Measurements from ENCODE around the gene LYRM4.
A peak's percentile ranks its signal among the peaks of the same experiment; 100 is the strongest.

LYRM4 gene

DNA sequence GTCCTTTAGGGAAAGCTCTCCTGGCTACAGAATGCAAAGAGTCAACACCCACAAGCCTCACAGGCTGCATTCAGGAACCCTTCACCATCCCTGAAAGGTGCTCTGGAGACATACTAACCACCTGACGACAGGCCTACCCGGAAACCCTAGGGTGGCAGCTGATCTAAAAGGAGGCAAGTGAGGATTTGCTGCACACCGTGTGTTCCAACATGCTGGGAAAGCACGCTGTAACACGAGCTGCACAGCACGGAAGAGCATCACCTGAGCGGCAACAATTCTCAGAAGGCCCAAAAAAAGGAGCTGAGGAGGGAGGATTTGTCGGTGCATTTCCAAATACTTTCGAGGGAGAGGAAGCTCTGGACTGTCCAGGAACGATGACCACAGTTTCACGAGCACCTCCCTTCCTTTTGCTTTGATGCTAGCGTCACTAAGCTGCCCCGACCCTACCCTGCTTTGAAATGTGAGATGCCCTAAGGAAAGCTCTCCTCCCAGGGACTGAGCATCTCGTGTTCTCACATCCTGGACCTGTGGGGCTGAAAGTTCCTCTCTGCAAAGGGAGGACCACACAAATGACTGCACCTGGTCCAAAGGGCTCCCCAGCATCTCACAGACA, 88.6 kb downstream of the LYRM4 start:
- peak; percentile 19 to 56 for DNase-seq

DNA sequence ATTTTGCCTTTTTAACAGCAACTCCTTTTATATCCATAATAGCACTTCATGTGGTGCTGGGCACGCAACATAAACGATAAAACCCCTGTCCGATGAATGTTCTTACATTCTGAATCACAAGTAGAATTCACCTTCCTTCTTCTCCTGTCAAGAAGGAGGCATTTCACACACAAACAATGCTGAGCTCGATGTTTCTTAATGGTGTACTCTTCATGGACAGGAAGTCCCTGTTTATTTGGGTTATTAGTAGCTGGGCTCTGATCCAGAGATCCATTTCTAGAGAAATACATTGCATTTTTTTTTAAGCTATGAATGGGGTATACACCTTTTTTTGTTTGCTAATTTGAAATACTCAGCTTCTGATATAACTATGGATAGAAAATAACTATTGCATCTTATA, 93.2 kb downstream of the LYRM4 start:
- no peak for DNase-seq

DNA sequence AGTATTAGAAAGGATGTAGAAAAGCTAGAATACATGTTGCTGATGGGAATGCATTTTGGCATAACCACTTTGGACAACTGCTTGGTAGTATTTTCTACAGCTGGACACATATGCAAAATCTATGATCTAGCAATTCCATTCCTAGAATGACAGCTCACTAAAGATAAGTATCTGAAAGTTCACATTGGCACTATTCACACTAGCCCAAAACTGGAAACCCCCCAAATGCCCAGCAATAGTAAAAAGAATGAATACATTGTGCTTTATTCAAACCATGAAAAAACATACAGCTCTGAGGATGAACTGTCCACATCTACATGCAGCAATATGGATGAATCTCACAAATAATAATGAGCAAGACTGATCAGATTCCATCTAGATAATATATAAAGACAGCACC, 96.7 kb downstream of the LYRM4 start:
- no peak for DNase-seq

DNA sequence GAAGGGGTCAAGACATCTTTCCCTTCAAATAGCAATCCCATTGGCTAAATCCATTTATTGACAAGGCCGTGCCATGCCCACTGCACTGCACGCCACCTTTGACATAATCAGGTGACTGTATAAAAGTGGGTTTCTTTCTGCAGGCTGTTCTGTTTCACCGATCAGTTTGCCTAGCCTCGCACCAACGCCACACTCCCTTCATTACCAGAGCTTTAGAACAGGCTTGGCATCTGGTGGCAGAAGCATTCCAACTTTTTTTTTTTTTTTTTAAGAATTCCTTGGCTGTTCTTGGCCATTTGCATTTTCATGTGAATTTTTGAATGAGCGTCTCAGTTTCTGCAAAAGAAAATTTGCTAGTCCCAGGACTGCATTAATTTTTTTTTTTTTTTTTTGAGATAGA, 97.5 kb downstream of the LYRM4 start:
- DNase-seq: no peak

DNA sequence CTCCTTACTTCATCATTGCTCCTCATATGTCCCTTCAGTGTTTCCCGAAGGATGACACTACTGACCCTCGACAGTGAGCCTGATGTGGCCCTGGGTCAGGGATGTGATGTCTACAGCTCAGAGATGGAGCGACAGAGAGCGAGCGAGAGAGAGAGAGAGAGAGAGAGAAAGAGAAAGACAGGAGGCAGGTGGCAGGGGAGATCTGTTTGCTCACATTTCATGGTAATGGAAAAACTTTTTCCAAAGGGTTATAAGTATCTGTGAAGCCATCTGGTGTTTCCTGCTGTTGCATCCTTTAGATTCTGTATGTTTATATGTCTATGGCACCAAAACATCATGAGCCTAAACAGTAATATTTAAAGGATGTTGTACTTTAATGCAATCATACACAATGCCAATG, 98.4 kb downstream of the LYRM4 start:
- no peak for DNase-seq

DNA sequence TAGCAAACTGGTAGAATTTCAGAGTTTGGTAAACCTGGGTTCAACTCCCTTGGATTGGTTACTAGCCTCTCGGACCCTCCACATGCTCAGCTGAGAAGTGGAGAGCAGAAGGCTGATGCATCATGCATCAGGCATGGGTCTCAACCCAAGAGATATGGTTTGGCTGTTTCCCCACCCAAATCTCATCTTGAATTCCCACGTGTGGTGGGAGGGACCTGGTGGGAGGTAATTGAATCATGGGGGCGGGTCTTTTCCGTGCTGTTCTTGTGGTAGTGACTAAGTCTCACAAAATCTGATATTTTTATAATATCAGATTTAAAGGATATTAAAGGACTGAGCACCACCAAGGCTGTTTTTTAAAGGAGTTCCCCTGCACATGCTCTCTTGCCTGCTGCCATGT, 100.5 kb downstream of the LYRM4 start:
- no peak for DNase-seq

DNA sequence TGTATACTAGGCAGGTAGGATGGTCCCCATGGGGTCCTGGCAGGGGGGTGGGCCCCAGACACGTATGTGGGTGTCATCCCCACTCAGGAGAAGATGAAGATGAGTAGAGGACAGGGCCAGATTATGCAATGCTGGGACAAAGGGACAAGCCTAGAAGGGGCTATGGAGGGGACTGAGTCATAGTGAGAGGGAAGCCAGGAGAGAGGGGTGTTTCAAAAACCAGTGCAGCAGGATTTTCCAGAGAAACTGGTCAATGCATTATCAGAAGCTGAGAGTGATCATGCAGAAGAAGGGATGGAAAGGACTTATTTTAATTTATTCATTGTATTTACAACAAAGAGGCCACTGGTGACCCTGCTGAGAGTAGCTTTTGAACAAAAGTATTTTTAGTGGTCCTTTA, 101.6 kb downstream of the LYRM4 start:
- no peak for DNase-seq

DNA sequence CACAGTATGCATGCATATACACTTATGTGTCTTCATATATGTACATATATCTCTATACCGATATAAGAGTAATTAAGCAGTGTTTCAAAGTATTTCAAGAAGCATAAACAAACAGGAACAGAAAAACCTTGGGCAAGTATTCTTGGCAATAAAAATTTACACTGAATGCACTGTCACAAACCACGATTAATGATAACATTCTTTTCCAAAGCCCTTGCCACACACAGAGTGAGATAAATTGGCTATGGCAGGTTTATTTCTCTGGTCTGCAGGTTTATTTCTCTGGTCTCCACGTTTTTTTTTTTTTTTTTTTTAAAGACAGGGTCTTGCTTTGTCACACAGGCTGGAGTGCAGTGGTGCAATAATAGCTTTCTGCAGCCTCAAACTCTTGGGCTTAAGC, 102.6 kb downstream of the LYRM4 start:
- no peak for DNase-seq

DNA sequence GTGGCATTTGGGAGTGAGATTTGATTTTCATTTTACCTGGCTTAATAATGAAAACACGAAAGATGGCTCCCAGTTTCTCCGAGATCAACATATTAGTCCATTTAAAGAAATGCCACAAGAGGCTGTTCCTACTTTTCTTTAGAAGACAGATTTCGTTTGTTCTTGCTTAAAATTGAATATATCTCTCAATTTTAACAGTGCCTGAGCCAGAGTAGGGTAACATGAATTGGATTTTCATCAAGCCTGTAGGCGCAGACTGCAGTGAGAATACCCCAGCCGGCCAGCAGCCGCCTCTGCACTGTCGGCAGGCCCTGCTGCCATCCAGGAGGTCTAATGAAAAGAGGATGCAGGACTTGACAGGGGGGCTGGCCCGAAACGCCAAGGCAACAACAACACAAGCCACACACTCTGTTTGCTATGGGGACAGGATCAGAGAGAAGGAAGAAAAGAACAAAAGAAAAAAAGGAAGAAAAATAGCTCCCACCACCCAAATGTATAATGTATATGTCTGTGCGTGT, 103.1 kb downstream of the LYRM4 start:
- DNase-seq: no peak

DNA sequence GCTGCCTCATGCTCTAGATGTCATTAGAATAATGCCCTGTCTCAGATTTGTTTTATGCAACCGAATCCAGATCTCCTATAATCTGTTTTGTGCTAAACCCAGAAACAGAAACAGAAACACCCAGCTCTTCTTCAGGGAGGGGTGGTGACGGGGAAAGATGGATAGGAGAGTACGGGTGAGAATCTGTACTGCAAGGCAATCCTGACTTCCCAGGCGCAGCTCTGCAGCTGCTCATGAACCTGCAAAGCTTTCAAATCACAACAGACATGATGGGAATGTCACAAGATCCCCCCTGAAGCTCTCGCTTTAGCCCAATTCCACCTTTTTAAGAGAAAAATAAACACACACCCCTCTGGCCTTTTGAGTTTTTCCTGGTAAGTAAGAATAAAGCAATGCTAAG, 104.1 kb downstream of the LYRM4 start:
- DNase-seq: no peak

DNA sequence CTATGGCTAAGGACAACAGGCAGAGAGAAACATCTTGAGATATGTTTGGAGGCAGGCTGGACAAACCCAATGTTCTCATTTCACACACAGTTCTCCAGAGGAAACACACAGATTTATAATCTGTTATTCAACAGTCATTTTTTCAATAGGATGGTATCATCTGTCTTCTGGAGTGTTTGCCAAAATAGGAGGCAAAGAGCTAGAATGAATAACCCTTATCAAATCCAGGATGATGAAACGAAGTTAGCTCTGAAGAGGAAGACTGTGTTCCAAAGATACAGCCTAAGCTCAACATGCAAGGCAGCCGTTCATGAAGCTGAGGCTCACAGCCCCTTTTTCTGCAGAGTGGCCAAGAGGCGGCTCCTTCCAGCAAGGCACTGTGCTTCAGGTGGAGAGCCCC, 104.8 kb downstream of the LYRM4 start:
- no peak for DNase-seq

DNA sequence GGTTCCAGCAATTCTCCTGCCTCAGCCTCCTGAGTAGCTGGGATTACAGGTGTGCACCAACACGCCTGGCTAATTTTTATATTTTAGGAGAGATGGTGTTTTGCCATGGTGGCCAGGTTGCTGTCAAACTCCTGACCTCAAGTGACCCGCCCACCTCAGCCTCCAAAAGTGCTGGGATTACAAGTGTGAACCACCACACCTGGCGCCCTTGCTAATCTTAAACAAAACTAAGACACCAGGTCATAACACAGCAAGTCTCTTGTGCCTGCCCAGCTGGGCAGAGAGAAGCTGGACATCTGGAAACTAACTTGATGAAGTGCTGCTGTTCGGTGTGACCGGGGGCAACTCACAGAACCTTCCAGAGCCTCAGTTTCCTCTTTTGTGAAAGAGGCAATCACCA, 107.6 kb downstream of the LYRM4 start:
- no peak for DNase-seq

DNA sequence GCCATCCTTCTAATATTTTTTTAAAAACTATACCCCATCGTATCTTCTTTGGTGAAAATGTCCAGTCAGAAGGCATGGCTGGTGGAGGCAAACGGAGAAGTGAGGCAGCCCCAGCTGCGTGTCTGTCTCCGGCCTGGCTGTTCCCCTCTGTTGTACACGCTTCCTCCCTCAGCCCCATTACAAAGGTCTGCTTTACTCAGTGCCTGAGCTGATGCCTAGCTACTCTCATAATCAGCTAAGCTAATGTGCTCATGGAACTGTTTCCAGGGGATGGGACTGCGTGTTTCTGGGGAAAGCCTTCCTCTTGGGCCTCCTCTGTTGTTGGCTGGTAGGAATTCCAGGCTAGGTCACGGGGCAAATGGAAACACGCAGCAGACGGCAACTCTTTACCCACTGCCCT, 108.3 kb downstream of the LYRM4 start:
- DNase-seq: no peak

DNA sequence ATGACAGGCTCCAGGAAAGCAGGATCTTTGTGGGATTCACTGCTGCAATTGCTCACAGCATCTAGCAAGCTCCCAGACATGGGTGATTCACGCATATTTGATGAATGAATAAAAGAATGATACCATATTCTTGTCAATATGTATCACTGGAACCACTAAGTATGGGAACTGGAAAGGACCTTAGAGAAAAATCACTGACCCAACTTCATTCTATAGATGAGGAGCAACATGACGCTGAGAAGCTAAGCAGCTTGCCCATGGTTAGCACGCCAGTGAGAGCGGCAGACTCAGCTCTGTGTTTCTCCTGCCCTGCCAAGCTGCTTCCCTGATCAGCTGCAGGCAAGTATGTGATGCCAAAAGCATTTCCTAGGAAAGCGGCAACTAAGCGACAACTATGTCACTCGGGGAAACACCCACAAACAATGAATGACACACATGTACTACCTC, 108.8 kb downstream of the LYRM4 start:
- no peak for DNase-seq

DNA sequence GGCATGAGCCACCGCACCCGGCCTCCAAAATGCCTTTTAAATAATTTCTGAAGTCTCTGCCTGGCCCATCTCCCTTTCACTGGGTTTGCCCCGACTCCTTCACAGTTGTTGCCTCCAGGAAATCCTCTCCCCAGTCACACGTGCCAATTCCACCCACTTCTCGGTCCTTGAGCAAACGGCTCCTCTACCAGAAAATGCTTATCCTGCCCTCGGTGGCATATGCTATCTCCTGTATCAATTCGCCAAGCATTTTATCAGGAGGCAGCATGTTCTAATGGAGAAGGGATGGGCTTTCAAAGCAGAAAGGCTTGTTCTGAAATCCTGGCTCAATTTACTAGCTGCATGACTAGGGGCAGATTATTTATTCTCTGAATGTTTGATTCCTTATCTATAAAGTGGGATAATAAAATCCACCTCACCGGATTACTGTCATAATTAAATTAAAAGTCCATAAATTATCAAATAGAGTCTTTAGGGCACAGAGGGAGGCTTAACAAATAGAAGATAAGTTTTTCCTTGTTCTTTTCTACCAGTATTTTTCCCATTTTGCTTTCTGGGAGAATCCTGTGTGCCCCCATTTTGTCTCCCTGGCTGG, 109.3 kb downstream of the LYRM4 start:
- DNase-seq: no peak

DNA sequence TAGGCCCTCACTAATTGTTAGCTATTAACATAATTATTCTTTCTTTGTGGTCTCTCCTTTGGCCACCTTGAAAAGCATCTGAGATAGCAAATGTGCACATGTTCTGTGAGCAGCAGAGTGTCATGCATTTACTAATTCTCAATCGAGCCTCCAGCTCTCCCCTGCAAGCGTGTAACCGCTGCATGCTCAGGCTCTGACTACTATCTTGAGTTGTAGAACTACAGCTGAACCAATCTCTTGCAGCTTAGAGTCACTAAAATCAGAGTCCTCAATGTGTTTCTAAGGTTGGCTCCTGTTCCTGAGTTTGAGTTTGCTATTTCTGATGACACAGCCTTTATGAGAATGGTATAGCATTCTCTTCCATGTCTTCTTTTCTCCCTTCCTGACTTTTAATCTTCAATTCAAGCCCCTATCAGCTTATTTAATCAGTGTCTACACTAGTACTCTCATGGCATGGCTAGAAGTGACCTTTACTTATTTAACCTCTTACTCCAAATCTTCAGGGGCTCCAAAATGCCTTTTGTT, 110.1 kb downstream of the LYRM4 start:
- no peak for DNase-seq

DNA sequence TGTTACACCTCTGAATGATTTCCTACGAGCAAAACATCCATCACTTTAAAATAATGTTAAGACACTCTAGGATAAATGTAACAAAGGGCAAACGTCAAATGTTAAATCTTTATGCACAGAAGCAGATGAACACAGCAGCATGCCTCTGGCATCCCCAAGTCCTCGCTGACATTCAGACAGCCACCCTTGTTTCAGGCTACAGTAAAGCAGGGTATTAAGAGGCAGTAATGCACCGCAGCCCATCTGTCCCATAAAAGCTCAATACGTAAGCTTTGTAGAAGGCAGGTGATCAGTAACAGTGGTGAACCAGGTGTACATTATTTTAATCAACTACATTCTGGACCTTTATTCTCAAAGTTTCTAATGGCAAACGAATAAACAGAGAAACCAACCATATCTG, 110.9 kb downstream of the LYRM4 start:
- no peak for DNase-seq

DNA sequence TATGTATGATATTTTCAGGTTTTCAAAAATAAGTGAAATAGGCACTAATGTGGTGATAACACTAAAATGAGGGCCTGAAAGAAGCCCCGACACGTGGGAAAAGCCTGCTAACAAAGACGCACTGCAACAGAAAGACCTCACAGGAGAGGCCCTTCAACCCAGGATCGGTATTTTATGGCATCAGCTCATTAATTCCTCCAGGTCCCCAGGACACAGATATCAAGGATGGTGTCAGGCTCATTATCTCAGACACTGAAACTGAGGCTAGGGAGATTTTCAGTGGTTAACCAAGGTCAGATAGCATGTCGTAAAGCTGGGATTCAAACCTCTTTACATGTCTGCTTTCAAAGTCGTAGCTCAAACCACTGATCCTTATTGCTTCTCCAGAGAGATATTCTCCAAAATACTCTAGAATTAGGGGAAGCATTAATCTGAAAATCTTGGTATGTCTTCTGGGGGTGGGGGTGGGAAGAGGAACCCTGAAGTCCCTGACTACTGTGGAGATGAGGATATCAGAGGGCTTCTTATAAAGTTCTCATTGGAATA, 111.5 kb downstream of the LYRM4 start:
- DNase-seq: no peak

DNA sequence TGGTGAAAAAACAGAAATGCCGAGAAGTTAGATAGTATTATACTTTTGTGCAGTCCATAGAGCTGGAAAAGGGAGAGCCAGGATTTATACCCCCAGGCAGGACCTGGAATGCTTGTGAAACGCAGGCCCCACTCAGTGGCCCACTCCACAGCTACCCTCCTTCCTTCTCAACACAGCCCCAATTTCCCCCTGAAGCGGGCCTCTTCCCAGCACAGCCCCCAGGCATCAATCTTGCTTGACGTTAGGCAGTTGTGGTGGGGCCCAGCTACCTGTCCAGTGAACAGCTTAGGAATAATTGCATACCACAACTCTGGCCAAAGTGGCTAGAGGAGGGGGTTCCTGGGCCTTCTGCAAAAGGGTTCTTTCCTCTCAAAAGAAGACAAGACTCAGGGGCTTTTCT, 114.4 kb downstream of the LYRM4 start:
- DNase-seq: no peak

DNA sequence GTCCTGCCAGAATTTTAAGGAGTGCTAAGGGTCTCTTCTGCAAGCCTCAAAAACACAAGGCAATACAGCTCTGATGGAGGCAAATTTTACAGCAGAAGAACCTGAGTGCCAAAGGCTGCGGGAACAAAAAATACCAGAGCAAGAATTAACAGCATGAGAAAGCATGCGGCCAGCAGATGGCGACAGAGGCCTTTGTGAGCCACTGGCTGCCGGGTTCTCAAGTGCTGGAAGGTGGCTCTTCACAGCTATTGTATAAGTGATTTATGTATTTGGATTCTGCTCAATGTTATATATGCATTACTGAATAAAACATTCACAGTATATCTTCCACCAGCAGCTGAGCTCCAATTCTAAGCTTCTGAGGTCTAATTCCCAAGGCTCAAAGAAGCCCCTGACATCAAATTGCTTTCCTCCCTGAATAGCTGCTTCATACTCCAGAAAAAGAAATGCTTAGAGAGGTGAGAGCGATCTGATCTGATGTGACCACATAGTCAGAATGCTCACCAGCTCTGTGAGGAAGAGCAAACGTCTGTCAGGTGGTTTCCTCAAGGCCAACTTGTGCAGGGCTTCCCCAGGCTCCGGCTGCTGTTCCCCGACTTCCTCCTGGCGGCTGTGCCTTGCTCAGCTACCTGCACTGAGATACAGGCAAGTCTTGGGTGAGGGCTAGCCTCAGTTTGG, 117.0 kb downstream of the LYRM4 start:
- DNase-seq: peak; percentile 71 to 79

DNA sequence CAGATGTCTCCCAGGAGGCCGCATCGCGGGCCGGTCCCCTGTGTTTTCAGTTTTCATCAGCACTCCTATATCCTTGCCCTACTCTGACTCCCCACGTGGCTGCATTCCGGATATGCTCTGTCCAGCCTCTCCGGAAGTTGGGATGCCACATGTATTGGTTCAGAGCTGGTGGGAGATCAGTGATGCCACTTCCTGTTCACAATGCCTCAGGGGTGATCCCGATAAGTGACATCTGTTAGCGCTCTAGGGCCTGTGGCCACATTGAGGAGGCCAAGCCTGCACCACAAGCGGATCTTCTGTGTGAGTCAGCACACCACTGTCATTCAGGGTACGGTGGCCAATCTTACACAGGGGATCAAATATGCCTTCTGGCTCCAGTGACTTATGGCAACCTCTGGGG, 117.8 kb downstream of the LYRM4 start:
- no peak for DNase-seq

DNA sequence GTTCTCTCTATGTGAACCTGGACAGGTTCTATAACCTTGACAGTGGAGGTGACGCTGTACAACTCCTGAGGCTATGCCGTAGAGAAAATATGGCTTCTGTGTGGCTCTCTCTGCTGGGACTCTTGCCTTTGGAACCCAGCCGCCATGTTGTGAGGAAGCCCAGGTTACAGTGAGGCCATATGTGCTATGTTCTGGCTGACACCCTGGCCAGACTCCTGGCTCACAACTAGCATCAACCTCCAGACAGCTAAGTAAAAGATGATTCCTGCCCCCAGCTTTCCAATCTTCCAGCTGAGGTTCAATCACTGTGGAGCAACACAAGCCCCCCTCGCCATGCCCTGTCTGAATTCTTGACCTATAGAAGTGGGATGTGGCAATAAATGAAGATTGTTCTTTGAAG, 118.6 kb downstream of the LYRM4 start:
- no peak for DNase-seq

DNA sequence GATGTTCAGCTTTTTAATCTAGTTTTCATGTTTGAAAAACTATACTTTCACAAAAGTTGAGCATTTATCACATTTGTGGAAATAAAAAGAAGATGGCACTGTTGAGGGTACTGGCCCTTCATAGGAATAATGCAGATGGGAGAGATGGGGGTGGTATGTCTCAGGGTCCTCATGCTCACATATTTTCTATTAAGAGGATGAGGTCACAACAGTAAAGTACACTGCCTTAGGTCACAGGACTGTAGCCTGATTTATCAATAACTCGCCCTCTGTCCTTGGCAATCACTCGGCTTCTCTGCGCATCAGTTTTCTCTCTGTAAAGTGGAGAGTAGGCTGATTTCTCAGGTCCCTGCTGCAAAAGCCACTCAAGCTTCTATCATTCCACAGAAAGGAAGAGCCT, 119.7 kb downstream of the LYRM4 start:
- no peak for DNase-seq
